ENCODE results near the gene NTHL1. TPM values are rescaled to one million over a fixed set of nuclear protein-coding genes. Genes with fewer than 3 reads are reported as not detected.
A peak's percentile ranks its signal among the peaks of the same experiment; 100 is the strongest.

The NTHL1 gene
- total and polyA plus RNA-seq, 9 of the 15 experiments (the other 6 are each of a cell fraction or from before 2014, with no cell fraction given): 1.1 to 58.8 (median 17.6) TPM

- TF ChIP-seq ZNF740 (CRISPR knock-in tag; IDR thresholded peaks at IDR 0.05) (no peak), ZNF740 (tag; IDR thresholded peaks at IDR 0.05) (0 out of 4 replicates have a peak, but pooled peaks of 1 of the 2 experiments have one; percentile 37), FIP1L1 (IDR thresholded peaks at IDR 0.05; ENCODE audit: low read depth, low read length, poor library complexity, severe bottlenecking) (no peak), NCOA2 (IDR thresholded peaks at IDR 0.05; ENCODE audit: partially characterized antibody in 2 of 2) (no peak), SAP30 (IDR thresholded peaks at IDR 0.05; ENCODE audit: borderline replicate concordance, insufficient read depth, low read depth, low read length, poor library complexity, severe bottlenecking) (peak; percentile 73), SMARCE1 (IDR thresholded peaks at IDR 0.05) (no peak), EP400 (IDR thresholded peaks at IDR 0.05) (peak; percentile 99), ZNF217 (CRISPR knock-in tag; IDR thresholded peaks at IDR 0.05) (no peak), ZNF146 (CRISPR knock-in tag; IDR thresholded peaks at IDR 0.05; ENCODE audit: unreplicated experiment) (no peak), ZNF449 (CRISPR knock-in tag; IDR thresholded peaks at IDR 0.05) (no peak), ARNT (IDR thresholded peaks at IDR 0.05) (peak; percentile 21 to 71; a peak in 1 of 4 replicates), ZNF586 (CRISPR knock-in tag; conservative IDR thresholded peaks at IDR 0.05) (no peak), POU5F1 (IDR thresholded peaks at IDR 0.05; ENCODE audit: borderline replicate concordance, low read depth, low read length, partially characterized antibody) (no peak), POLR2G (IDR thresholded peaks at IDR 0.05; ENCODE audit: low read depth, low read length) (peak; percentile 98), SRSF1 (IDR thresholded peaks at IDR 0.05; ENCODE audit: low read depth, low read length) (no peak), C11orf30 (IDR thresholded peaks at IDR 0.05; ENCODE audit: low read depth) (no peak), PHF8 (IDR thresholded peaks at IDR 0.05; ENCODE audit: borderline replicate concordance, low read length) (peak; percentile 98), NFIC (IDR thresholded peaks at IDR 0.05) (peak; percentile 47), HDAC2 (IDR thresholded peaks at IDR 0.05) (peak; percentile 87; the same call in 1 of the 2 replicates), MNT (conservative IDR thresholded peaks at IDR 0.05) (peak; percentile 95 to 98)
- TF ChIP-seq, protein P1, sequence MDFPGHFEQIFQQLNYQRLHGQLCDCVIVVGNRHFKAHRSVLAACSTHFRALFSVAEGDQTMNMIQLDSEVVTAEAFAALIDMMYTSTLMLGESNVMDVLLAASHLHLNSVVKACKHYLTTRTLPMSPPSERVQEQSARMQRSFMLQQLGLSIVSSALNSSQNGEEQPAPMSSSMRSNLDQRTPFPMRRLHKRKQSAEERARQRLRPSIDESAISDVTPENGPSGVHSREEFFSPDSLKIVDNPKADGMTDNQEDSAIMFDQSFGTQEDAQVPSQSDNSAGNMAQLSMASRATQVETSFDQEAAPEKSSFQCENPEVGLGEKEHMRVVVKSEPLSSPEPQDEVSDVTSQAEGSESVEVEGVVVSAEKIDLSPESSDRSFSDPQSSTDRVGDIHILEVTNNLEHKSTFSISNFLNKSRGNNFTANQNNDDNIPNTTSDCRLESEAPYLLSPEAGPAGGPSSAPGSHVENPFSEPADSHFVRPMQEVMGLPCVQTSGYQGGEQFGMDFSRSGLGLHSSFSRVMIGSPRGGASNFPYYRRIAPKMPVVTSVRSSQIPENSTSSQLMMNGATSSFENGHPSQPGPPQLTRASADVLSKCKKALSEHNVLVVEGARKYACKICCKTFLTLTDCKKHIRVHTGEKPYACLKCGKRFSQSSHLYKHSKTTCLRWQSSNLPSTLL (IDR thresholded peaks at IDR 0.05): no peak
Observed at GRCh38 chr16:2009791-2010510, 37.7 kb downstream of the NTHL1 start, which contains the start of gene ZNF598 (continued).

Measured in K562 (cell line).